Activated CD4-positive, alpha-beta T cell treated with anti-CD3 and anti-CD28 coated beads, Interleukin-2, amount 50 U/mL, for 4 hours (primary cell): ENCODE data around the gene CCDC69.
A peak's percentile ranks its signal among the peaks of the same experiment; 100 is the strongest.
"Not testable (repeated sequence)": the region's sequence is repeated elsewhere in the genome, so short reads cannot be mapped to it uniquely, and the experiment has no call there.

Experiments
- DNase-seq, 2 experiments: peaks; one replicate each; pipeline ENCODE4 v3.0.0-alpha.2; 2020

CCDC69 gene

GRCh38 chr5:151221574-151221973 lies 2.3 kb downstream of the CCDC69 start:
- DNase-seq: no peak

- DNase-seq: no peak
Observed at GRCh38 chr5:151219789-151220188, 4.1 kb downstream of the CCDC69 start.

GRCh38 chr5:151219138-151219537 lies 4.8 kb downstream of the CCDC69 start:
- no peak for DNase-seq

- no peak for DNase-seq
Observed at GRCh38 chr5:151218177-151218576, 5.7 kb downstream of the CCDC69 start.

- DNase-seq: no peak
Observed at GRCh38 chr5:151216781-151217180, 7.1 kb downstream of the CCDC69 start.

- DNase-seq: no peak
Observed at GRCh38 chr5:151215546-151215880, 8.4 kb downstream of the CCDC69 start.

GRCh38 chr5:151214614-151215545 lies 9.0 kb downstream of the CCDC69 start:
- no peak for DNase-seq

GRCh38 chr5:151213803-151214613 lies 9.9 kb downstream of the CCDC69 start:
- peak; percentile 70 to 74 for DNase-seq

- no peak for DNase-seq
Observed at GRCh38 chr5:151212406-151212798, 11.5 kb downstream of the CCDC69 start.

- DNase-seq: no peak
Observed at GRCh38 chr5:151208481-151208914, 15.4 kb downstream of the CCDC69 start.

- no peak for DNase-seq
Observed at GRCh38 chr5:151205411-151205810, 18.5 kb downstream of the CCDC69 start.

- no peak for DNase-seq
Observed at GRCh38 chr5:151204051-151204450, 19.8 kb downstream of the CCDC69 start.

GRCh38 chr5:151202381-151203139 lies 21.3 kb downstream of the CCDC69 start:
- DNase-seq: peak; percentile 35 to 50

GRCh38 chr5:151200913-151201595 lies 22.8 kb downstream of the CCDC69 start:
- no peak for DNase-seq

- DNase-seq: no peak
Observed at GRCh38 chr5:151199581-151200185, 24.2 kb downstream of the CCDC69 start.

- no peak for DNase-seq
Observed at GRCh38 chr5:151198861-151199260, 25.0 kb downstream of the CCDC69 start.

- DNase-seq: not testable (repeated sequence)
Observed at GRCh38 chr5:151197291-151197600, 26.6 kb downstream of the CCDC69 start.

- DNase-seq: no peak
Observed at GRCh38 chr5:151196556-151197290, 27.2 kb downstream of the CCDC69 start.

GRCh38 chr5:151195622-151196021 lies 28.3 kb downstream of the CCDC69 start:
- DNase-seq: peak; percentile 59 to 63

- DNase-seq: no peak
Observed at GRCh38 chr5:151192626-151193025, 31.3 kb downstream of the CCDC69 start.

- no peak for DNase-seq
Observed at GRCh38 chr5:151191661-151192060, 32.2 kb downstream of the CCDC69 start.

- DNase-seq: no peak
Observed at GRCh38 chr5:151189151-151189550, 34.7 kb downstream of the CCDC69 start.
